H9 (cell line): Measurements from ENCODE around the gene NRXN2. TPM values are rescaled to one million over a fixed set of nuclear protein-coding genes. Genes with fewer than 3 reads are reported as not detected.

ENCODE experiments used
- DNase-seq: peaks from one replicate; pipeline ENCODE4 v3.0.0-alpha.2; 2017
- H2AFZ ChIP-seq: one replicate; pipeline ENCODE4 v1.6.1; 2013; ENCODE audit warnings: mild to moderate bottlenecking, low read length, control low read depth, moderate library complexity
- H2AK5ac ChIP-seq: 2 replicates; pipeline ENCODE4 v1.6.1; 2013; ENCODE audit warnings: low read length, control low read depth, mixed read lengths; ENCODE audit not compliant: insufficient read length
- H2BK120ac ChIP-seq: one replicate; pipeline ENCODE4 v1.6.1; 2013; ENCODE audit warnings: low read depth, mild to moderate bottlenecking, low read length, control low read depth, inconsistent platforms; ENCODE audit not compliant: poor library complexity, severe bottlenecking
- H2BK12ac ChIP-seq: 2 replicates; pipeline ENCODE4 v1.6.1; 2013; ENCODE audit warnings: low read length, control low read depth, mixed read lengths, low read depth; ENCODE audit not compliant: insufficient read length
- H2BK15ac ChIP-seq: 2 replicates; pipeline ENCODE4 v1.6.1; 2013; ENCODE audit warnings: low read depth, low read length, control low read depth
- H2BK20ac ChIP-seq: one replicate; pipeline ENCODE4 v1.6.1; 2013; ENCODE audit warnings: low read depth, mild to moderate bottlenecking, low read length, control low read depth, inconsistent platforms; ENCODE audit not compliant: poor library complexity, severe bottlenecking
- H2BK5ac ChIP-seq: 2 replicates; pipeline ENCODE4 v1.6.1; 2013; ENCODE audit warnings: low read length, control low read depth, mixed read lengths; ENCODE audit not compliant: insufficient read length
- H3K14ac ChIP-seq: 2 replicates; pipeline ENCODE4 v1.6.1; 2013; ENCODE audit warnings: low read length, control low read depth; ENCODE audit not compliant: insufficient read depth
- H3K18ac ChIP-seq: 2 replicates; pipeline ENCODE4 v1.6.1; 2013; ENCODE audit warnings: low read depth, mild to moderate bottlenecking, mixed read lengths, low read length, control low read depth; ENCODE audit not compliant: insufficient read length
- H3K23ac ChIP-seq: 2 replicates; pipeline ENCODE4 v1.6.1; 2013; ENCODE audit warnings: low read length, control low read depth, mixed read lengths, low read depth; ENCODE audit not compliant: insufficient read length
- H3K23me2 ChIP-seq: 2 replicates; pipeline ENCODE4 v1.6.1; 2013; ENCODE audit warnings: low read depth, mild to moderate bottlenecking, mixed read lengths, low read length, control low read depth; ENCODE audit not compliant: insufficient read length, poor library complexity, severe bottlenecking
- H3K27ac ChIP-seq: 2 replicates; pipeline ENCODE4 v1.5.1; 2013; ENCODE audit warnings: low read length, control low read depth, mixed read lengths, low read depth; ENCODE audit not compliant: insufficient read length
- H3K27me3 ChIP-seq: 2 replicates; pipeline ENCODE4 v1.6.1; 2013; ENCODE audit warnings: low read length, control low read depth, inconsistent platforms; ENCODE audit not compliant: insufficient read depth
- H3K4ac ChIP-seq: 2 replicates; pipeline ENCODE4 v1.6.1; 2013; ENCODE audit warnings: low read depth, mild to moderate bottlenecking, control low read depth, inconsistent platforms, low read length, moderate library complexity
- H3K4me1 ChIP-seq: 2 replicates; pipeline ENCODE4 v1.6.1; 2013; ENCODE audit warnings: low read length, control low read depth, inconsistent platforms; ENCODE audit not compliant: insufficient read depth
- H3K4me2 ChIP-seq: 2 replicates; pipeline ENCODE4 v1.6.1; 2013; ENCODE audit warnings: low read length, control low read depth, mixed read lengths; ENCODE audit not compliant: insufficient read length, insufficient read depth
- H3K56ac ChIP-seq: 2 replicates; pipeline ENCODE4 v1.6.1; 2013; ENCODE audit warnings: low read depth, mild to moderate bottlenecking, mixed read lengths, low read length, control low read depth; ENCODE audit not compliant: insufficient read length
- H3K79me1 ChIP-seq: 2 replicates; pipeline ENCODE4 v1.6.1; 2013; ENCODE audit warnings: low read depth, mild to moderate bottlenecking, moderate library complexity, low read length, control low read depth, inconsistent platforms; ENCODE audit not compliant: insufficient read depth, poor library complexity, severe bottlenecking
- H3K79me2 ChIP-seq: 2 replicates; pipeline ENCODE4 v1.6.1; 2013; ENCODE audit warnings: low read length, control low read depth, inconsistent platforms; ENCODE audit not compliant: insufficient read depth
- H3K9ac ChIP-seq: 2 replicates; pipeline ENCODE4 v1.6.1; 2013; ENCODE audit warnings: low read length, control low read depth, mixed read lengths; ENCODE audit not compliant: insufficient read length; ENCODE audit errors: extremely low read depth
- H3K9me3 ChIP-seq: one replicate; pipeline ENCODE4 v1.6.1; 2013; ENCODE audit warnings: low read depth, low read length, inconsistent platforms; ENCODE audit not compliant: control insufficient read depth
- H3T11ph ChIP-seq: one replicate; pipeline ENCODE4 v1.6.1; 2013; ENCODE audit warnings: mild to moderate bottlenecking, low read length, control low read depth, inconsistent platforms
- H4K20me1 ChIP-seq: one replicate; pipeline ENCODE4 v1.6.1; 2013; ENCODE audit not compliant: control insufficient read depth, insufficient read length, insufficient read depth
- H4K5ac ChIP-seq: 2 replicates; pipeline ENCODE4 v1.6.1; 2013; ENCODE audit warnings: low read depth, mild to moderate bottlenecking, mixed read lengths, low read length, control low read depth; ENCODE audit not compliant: insufficient read length
- H4K8ac ChIP-seq: replicated peaks from 2 replicates; pipeline ENCODE4 v1.6.1; 2013; ENCODE audit warnings: low read length, control low read depth, mixed read lengths, low read depth; ENCODE audit not compliant: insufficient read length
- H4K91ac ChIP-seq: 2 replicates; pipeline ENCODE4 v1.6.1; 2013; ENCODE audit warnings: low read depth, mild to moderate bottlenecking, moderate library complexity, mixed read lengths, low read length, control low read depth; ENCODE audit not compliant: insufficient read length
- H3K27ac Mint-ChIP-seq, 3 experiments: 2 replicates in 2 of 3; 3 replicates in 1 of 3; pipeline ENCODE4 v1.8.0; 2020 to 2021; ENCODE audit warnings: mixed read lengths in 3 of 3, mild to moderate bottlenecking in 1 of 3, moderate library complexity in 1 of 3
- H3K27me3 Mint-ChIP-seq: 2 replicates; pipeline ENCODE4 v1.8.0; 2021; ENCODE audit warnings: low read depth, mild to moderate bottlenecking, moderate library complexity, mixed read lengths
- H3K36me3 Mint-ChIP-seq, 3 experiments: 2 replicates in 2 of 3; 3 replicates in 1 of 3; pipeline ENCODE4 v1.8.0; 2020 to 2021; ENCODE audit warnings: low read depth in 3 of 3, mixed read lengths in 3 of 3; ENCODE audit not compliant: insufficient read depth in 1 of 3
- H3K4me1 Mint-ChIP-seq, 2 experiments: 2 replicates each; pipeline ENCODE4 v1.8.0; 2020; ENCODE audit warnings: mixed read lengths in 2 of 2
- H3K4me3 Mint-ChIP-seq, 2 experiments: 2 replicates in 1 of 2; 3 replicates in 1 of 2; pipeline ENCODE4 v1.8.0; 2020 to 2021; ENCODE audit warnings: mild to moderate bottlenecking in 2 of 2, mixed read lengths in 2 of 2, moderate library complexity in 1 of 2
- H3K9me3 Mint-ChIP-seq, 2 experiments: 2 replicates in 1 of 2; 3 replicates in 1 of 2; pipeline ENCODE4 v1.8.0; 2020; ENCODE audit warnings: mild to moderate bottlenecking in 2 of 2, mixed read lengths in 2 of 2, moderate library complexity in 1 of 2
- CTCF ChIP-seq: fragments of 200-600 bp; sonication (generic); conservative IDR thresholded peaks from 3 replicates; pipeline ENCODE4 v1.8.0; 2021; ENCODE audit warnings: antibody characterized with exemption, mild to moderate bottlenecking
- WGBS: extraction: QIAGEN DNeasy Blood & Tissue Kit; methylation state at CpG from one replicate; pipeline ENCODE4 v1.1.7; 2013; ENCODE audit warnings: missing lambda C conversion rate, low lambda C conversion rate, mixed read lengths; ENCODE audit not compliant: insufficient read length; ENCODE audit errors: extremely low coverage; 5-methylcytosine and 5-hydroxymethylcytosine counted together
- total RNA-seq: library from RNA; stranded (reverse); gene quantifications from 2 replicates; pipeline ENCODE4 v1.2.1, GENCODE V29; 2021

The NRXN2 gene
- total RNA-seq, 1 experiment from 2014 or later, result 3.9 TPM

- H3T11ph ChIP-seq, result no peak overlapping the region
- no peaks in the 10 kb centered on the region for H3K9me3 ChIP-seq
- no peak overlapping the region for H4K5ac ChIP-seq
- no peak overlapping the region for H3K18ac ChIP-seq
- H3K56ac ChIP-seq, result no peak overlapping the region
- Mint-ChIP-seq H3K27ac (no peak overlapping the region), H3K4me1 (peaks cover 5 to 27% of the 10 kb centered on the region in 2 experiments), H3K9me3 (no peaks in the 10 kb centered on the region), H3K36me3 (no peaks in the 10 kb centered on the region), H3K27me3 (peaks cover 13% of the 10 kb centered on the region), H3K4me3 (no peak overlapping the region)
- no peak overlapping the region for H3K4ac ChIP-seq
- no peak overlapping the region for H3K4me2 ChIP-seq
- no peak overlapping the region for H3K27ac ChIP-seq
- H4K91ac ChIP-seq, result no peak overlapping the region
- H2BK5ac ChIP-seq, result no peak overlapping the region
- H2BK120ac ChIP-seq, result no peak overlapping the region
- no peak overlapping the region for H4K8ac ChIP-seq
- H2BK15ac ChIP-seq, result no peak overlapping the region
- no peaks in the 10 kb centered on the region for H3K27me3 ChIP-seq
- H3K23ac ChIP-seq, result no peak overlapping the region
- WGBS, result no CpG with 5 or more reads among the region's 55 CpGs
- H4K20me1 ChIP-seq, result no peaks in the 10 kb centered on the region
- no peak overlapping the region for H2AK5ac ChIP-seq
- H3K9ac ChIP-seq, result no peak overlapping the region
- H3K14ac ChIP-seq, result no peak overlapping the region
- no peak overlapping the region for H2BK20ac ChIP-seq
- no peaks in the 10 kb centered on the region for H3K79me2 ChIP-seq
- no peaks in the 10 kb centered on the region for H3K4me1 ChIP-seq
- no peaks in the 10 kb centered on the region for H3K79me1 ChIP-seq
- no peak for DNase-seq
- H2BK12ac ChIP-seq, result no peak overlapping the region
- no peak for TF ChIP-seq CTCF
- no peaks in the 10 kb centered on the region for H3K23me2 ChIP-seq
- no peak overlapping the region for H2AFZ ChIP-seq
Observed at GRCh38 chr11:64607381-64607985, 115.5 kb downstream of the NRXN2 start.
